Activated CD4-positive, alpha-beta T cell treated with anti-CD3 and anti-CD28 coated beads, Interleukin-2, amount 50 U/mL, for 24 hours (primary cell): ENCODE data around the gene GCC1.
A peak's percentile ranks its signal among the peaks of the same experiment; 100 is the strongest.
"Not testable (repeated sequence)": the region's sequence is repeated elsewhere in the genome, so short reads cannot be mapped to it uniquely, and the experiment has no call there.

ENCODE experiments used
- DNase-seq, 2 donors: peaks; one replicate each; pipeline ENCODE4 v3.0.0-alpha.2; 2020; ENCODE audit warnings: low read depth in 1 of 2, low spot score in 1 of 2

Gene GCC1

GRCh38 chr7:127591189-127591588 lies 5.8 kb upstream of the GCC1 start:
- DNase-seq: no peak

GRCh38 chr7:127589896-127590295 lies 4.5 kb upstream of the GCC1 start:
- no peak for DNase-seq

- peak in 1 of 2 donors; percentile 11 for DNase-seq
Measured at GRCh38 chr7:127588697-127589482, 3.5 kb upstream of the GCC1 start.

GRCh38 chr7:127588019-127588696 lies 2.8 kb upstream of the GCC1 start, which contains the start of gene ARF5:
ARF5 (plus strand) TSS chr7:127588411; CDS start chr7:127588499, 88 bp downstream.
- peak; percentile 76 to 85 for DNase-seq

GRCh38 chr7:127587663-127588018 lies 2.2 kb upstream of the GCC1 start:
- DNase-seq: no peak

- no peak for DNase-seq
Measured at GRCh38 chr7:127586346-127586745, 950 bp upstream of the GCC1 start.

- no peak for DNase-seq
Measured at GRCh38 chr7:127584648-127585043, 750 bp downstream of the GCC1 start.

- DNase-seq: no peak
Measured at GRCh38 chr7:127582361-127582760, 3.0 kb downstream of the GCC1 start.

- DNase-seq: no peak
Measured at GRCh38 chr7:127581716-127582115, 3.7 kb downstream of the GCC1 start.

- DNase-seq: no peak
Measured at GRCh38 chr7:127580612-127581011, 4.8 kb downstream of the GCC1 start.

GRCh38 chr7:127578711-127579275 lies 6.6 kb downstream of the GCC1 start:
- no peak for DNase-seq

GRCh38 chr7:127578036-127578684 lies 7.2 kb downstream of the GCC1 start:
- no peak for DNase-seq

GRCh38 chr7:127571741-127572505 lies 13.5 kb downstream of the GCC1 start:
- DNase-seq: no peak

GRCh38 chr7:127568034-127568433 lies 17.4 kb downstream of the GCC1 start:
- not testable (repeated sequence) for DNase-seq

GRCh38 chr7:127566242-127566641 lies 19.2 kb downstream of the GCC1 start:
- no peak for DNase-seq

- no peak for DNase-seq
Measured at GRCh38 chr7:127557803-127558202, 27.6 kb downstream of the GCC1 start.

- DNase-seq: no peak
Measured at GRCh38 chr7:127556404-127556803, 29.0 kb downstream of the GCC1 start.

- DNase-seq: no peak
Measured at GRCh38 chr7:127551941-127552340, 33.5 kb downstream of the GCC1 start.

GRCh38 chr7:127550247-127550646 lies 35.1 kb downstream of the GCC1 start:
- no peak for DNase-seq

- no peak for DNase-seq
Measured at GRCh38 chr7:127546313-127546712, 39.1 kb downstream of the GCC1 start.

- DNase-seq: no peak
Measured at GRCh38 chr7:127541548-127541947, 43.8 kb downstream of the GCC1 start.
